ENCODE data around the gene MILR1. TPM values are rescaled to one million over a fixed set of nuclear protein-coding genes. Genes with fewer than 3 reads are reported as not detected.

MILR1 gene, protein sequence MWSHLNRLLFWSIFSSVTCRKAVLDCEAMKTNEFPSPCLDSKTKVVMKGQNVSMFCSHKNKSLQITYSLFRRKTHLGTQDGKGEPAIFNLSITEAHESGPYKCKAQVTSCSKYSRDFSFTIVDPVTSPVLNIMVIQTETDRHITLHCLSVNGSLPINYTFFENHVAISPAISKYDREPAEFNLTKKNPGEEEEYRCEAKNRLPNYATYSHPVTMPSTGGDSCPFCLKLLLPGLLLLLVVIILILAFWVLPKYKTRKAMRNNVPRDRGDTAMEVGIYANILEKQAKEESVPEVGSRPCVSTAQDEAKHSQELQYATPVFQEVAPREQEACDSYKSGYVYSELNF
- total RNA-seq (2014; rRNA removed; shearing (Covaris generic)) (not detected in 2 replicates), polyA plus RNA-seq (2016; fragmentation: Nextera tagmentation; extraction: Ambion mirVana) (0.39 TPM in 1 of 2 replicates, not detected in the other)
- long read RNA-seq: 0 reads

DNA sequence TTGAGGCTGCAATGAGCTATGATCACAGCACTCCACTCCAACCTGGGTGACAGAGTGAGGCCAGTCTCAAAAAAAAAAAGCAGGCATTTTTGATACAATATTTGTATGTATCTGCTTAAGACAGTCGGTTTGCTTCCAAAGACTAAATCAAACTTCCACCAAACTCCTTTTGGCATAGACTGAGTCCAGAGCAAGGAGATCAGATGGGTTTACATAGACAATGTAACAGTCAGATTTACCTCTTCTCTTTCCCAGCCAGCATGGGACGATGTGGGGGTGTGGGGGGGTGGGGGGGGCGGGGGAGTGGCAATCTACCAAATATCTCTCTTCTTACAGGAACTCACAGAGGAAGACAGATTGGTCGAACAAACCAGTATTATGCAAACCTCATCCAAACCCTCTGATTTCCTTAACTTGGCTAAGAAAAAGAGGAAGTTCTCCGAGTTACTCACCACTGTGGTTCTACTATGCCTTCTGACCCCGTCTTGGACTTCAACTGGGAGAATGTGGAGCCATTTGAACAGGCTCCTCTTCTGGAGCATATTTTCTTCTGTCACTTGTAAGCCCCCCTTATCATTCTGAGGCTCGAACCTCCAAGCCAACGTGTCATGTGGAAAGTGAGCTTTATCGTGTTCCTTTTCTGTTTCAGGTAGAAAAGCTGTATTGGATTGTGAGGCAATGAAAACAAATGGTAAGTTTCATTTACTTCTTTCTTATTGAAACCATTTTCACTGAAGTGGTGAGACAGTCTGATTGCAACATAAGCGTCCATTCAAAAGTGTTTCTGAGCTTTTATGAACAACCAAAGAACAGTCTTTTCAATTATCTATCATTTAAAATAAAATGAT is at the start of gene MILR1:
Gene MILR1, plus strand, starts transcription at position 451 of the 848 bp plus-strand sequence. Its CDS starts 54 bp downstream, at position 505.
- no peaks in the 10 kb centered on the region for H3K27me3 ChIP-seq (ENCODE audit: insufficient read depth)
- H3K9me2 ChIP-seq (ENCODE audit: insufficient read depth): no peaks in the 10 kb centered on the region
- no peaks in the 10 kb centered on the region for H3K9me3 Mint-ChIP-seq
- H3K27me3 Mint-ChIP-seq (ENCODE audit: insufficient read depth, low read depth, poor library complexity): peaks cover 2% of the 10 kb centered on the region
- H4K20me1 ChIP-seq (replicated peaks; ENCODE audit: insufficient read depth): no peaks in the 10 kb centered on the region
- peak within 1 kb of the TSS; percentile 19; the same call in 1 of the 2 replicates for H2AFZ ChIP-seq
- H3K36me3 Mint-ChIP-seq (ENCODE audit: low read depth): no peaks in the 10 kb centered on the region
- H3K4me2 ChIP-seq: no peak within 1 kb of the TSS
- DNase-seq (ENCODE audit: low spot score) (no peak), ATAC-seq (no peak)
- H3K27ac ChIP-seq (ENCODE audit: low read depth): no peak within 1 kb of the TSS
- H3K4me1 Mint-ChIP-seq: peaks cover 2% of the 10 kb centered on the region; the same call in 1 of the 3 replicates
- no peaks in the 10 kb centered on the region for H3F3A ChIP-seq (replicated peaks; ENCODE audit: low read depth)
- no peak within 1 kb of the TSS for H3K4me3 ChIP-seq
- no peaks in the 10 kb centered on the region for H3K79me2 ChIP-seq (replicated peaks; ENCODE audit: insufficient read depth)
- H3K4me3 Mint-ChIP-seq: no peak within 1 kb of the TSS
- H3K27ac Mint-ChIP-seq: no peak within 1 kb of the TSS
- no peaks in the 10 kb centered on the region for H3K4me1 ChIP-seq (ENCODE audit: insufficient read depth)
- H3K36me3 ChIP-seq (ENCODE audit: insufficient read depth): no peaks in the 10 kb centered on the region
- TF ChIP-seq, protein P1, sequence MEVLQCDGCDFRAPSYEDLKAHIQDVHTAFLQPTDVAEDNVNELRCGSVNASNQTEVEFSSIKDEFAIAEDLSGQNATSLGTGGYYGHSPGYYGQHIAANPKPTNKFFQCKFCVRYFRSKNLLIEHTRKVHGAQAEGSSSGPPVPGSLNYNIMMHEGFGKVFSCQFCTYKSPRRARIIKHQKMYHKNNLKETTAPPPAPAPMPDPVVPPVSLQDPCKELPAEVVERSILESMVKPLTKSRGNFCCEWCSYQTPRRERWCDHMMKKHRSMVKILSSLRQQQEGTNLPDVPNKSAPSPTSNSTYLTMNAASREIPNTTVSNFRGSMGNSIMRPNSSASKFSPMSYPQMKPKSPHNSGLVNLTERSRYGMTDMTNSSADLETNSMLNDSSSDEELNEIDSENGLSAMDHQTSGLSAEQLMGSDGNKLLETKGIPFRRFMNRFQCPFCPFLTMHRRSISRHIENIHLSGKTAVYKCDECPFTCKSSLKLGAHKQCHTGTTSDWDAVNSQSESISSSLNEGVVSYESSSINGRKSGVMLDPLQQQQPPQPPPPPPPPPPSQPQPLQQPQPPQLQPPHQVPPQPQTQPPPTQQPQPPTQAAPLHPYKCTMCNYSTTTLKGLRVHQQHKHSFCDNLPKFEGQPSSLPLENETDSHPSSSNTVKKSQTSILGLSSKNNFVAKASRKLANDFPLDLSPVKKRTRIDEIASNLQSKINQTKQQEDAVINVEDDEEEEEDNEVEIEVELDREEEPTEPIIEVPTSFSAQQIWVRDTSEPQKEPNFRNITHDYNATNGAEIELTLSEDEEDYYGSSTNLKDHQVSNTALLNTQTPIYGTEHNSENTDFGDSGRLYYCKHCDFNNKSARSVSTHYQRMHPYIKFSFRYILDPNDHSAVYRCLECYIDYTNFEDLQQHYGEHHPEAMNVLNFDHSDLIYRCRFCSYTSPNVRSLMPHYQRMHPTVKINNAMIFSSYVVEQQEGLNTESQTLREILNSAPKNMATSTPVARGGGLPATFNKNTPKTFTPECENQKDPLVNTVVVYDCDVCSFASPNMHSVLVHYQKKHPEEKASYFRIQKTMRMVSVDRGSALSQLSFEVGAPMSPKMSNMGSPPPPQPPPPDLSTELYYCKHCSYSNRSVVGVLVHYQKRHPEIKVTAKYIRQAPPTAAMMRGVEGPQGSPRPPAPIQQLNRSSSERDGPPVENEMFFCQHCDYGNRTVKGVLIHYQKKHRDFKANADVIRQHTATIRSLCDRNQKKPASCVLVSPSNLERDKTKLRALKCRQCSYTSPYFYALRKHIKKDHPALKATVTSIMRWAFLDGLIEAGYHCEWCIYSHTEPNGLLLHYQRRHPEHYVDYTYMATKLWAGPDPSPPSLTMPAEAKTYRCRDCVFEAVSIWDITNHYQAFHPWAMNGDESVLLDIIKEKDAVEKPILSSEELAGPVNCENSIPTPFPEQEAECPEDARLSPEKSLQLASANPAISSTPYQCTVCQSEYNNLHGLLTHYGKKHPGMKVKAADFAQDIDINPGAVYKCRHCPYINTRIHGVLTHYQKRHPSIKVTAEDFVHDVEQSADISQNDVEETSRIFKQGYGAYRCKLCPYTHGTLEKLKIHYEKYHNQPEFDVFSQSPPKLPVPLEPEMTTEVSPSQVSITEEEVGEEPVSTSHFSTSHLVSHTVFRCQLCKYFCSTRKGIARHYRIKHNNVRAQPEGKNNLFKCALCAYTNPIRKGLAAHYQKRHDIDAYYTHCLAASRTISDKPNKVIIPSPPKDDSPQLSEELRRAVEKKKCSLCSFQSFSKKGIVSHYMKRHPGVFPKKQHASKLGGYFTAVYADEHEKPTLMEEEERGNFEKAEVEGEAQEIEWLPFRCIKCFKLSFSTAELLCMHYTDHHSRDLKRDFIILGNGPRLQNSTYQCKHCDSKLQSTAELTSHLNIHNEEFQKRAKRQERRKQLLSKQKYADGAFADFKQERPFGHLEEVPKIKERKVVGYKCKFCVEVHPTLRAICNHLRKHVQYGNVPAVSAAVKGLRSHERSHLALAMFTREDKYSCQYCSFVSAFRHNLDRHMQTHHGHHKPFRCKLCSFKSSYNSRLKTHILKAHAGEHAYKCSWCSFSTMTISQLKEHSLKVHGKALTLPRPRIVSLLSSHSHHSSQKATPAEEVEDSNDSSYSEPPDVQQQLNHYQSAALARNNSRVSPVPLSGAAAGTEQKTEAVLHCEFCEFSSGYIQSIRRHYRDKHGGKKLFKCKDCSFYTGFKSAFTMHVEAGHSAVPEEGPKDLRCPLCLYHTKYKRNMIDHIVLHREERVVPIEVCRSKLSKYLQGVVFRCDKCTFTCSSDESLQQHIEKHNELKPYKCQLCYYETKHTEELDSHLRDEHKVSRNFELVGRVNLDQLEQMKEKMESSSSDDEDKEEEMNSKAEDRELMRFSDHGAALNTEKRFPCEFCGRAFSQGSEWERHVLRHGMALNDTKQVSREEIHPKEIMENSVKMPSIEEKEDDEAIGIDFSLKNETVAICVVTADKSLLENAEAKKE (CRISPR knock-in tag; IDR thresholded peaks at IDR 0.05): no peak
- TF ChIP-seq, protein P2, sequence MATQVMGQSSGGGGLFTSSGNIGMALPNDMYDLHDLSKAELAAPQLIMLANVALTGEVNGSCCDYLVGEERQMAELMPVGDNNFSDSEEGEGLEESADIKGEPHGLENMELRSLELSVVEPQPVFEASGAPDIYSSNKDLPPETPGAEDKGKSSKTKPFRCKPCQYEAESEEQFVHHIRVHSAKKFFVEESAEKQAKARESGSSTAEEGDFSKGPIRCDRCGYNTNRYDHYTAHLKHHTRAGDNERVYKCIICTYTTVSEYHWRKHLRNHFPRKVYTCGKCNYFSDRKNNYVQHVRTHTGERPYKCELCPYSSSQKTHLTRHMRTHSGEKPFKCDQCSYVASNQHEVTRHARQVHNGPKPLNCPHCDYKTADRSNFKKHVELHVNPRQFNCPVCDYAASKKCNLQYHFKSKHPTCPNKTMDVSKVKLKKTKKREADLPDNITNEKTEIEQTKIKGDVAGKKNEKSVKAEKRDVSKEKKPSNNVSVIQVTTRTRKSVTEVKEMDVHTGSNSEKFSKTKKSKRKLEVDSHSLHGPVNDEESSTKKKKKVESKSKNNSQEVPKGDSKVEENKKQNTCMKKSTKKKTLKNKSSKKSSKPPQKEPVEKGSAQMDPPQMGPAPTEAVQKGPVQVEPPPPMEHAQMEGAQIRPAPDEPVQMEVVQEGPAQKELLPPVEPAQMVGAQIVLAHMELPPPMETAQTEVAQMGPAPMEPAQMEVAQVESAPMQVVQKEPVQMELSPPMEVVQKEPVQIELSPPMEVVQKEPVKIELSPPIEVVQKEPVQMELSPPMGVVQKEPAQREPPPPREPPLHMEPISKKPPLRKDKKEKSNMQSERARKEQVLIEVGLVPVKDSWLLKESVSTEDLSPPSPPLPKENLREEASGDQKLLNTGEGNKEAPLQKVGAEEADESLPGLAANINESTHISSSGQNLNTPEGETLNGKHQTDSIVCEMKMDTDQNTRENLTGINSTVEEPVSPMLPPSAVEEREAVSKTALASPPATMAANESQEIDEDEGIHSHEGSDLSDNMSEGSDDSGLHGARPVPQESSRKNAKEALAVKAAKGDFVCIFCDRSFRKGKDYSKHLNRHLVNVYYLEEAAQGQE (IDR thresholded peaks at IDR 0.05; ENCODE audit: unreplicated experiment): no peak
- TF ChIP-seq POLR2AphosphoS5 (IDR thresholded peaks at IDR 0.05; ENCODE audit: low read depth): no peak
- TF ChIP-seq ZNF114 (CRISPR knock-in tag; IDR thresholded peaks at IDR 0.05): no peak
- no peak for TF ChIP-seq ZNF331 (CRISPR knock-in tag; IDR thresholded peaks at IDR 0.05; ENCODE audit: low read depth)
- TF ChIP-seq CREB1 (CRISPR knock-in tag; IDR thresholded peaks at IDR 0.05; ENCODE audit: low read depth): no peak
- TF ChIP-seq, protein P3, sequence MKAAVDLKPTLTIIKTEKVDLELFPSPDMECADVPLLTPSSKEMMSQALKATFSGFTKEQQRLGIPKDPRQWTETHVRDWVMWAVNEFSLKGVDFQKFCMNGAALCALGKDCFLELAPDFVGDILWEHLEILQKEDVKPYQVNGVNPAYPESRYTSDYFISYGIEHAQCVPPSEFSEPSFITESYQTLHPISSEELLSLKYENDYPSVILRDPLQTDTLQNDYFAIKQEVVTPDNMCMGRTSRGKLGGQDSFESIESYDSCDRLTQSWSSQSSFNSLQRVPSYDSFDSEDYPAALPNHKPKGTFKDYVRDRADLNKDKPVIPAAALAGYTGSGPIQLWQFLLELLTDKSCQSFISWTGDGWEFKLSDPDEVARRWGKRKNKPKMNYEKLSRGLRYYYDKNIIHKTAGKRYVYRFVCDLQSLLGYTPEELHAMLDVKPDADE (IDR thresholded peaks at IDR 0.05): no peak
- no peak for TF ChIP-seq EZH2phosphoT487 (IDR thresholded peaks at IDR 0.05; ENCODE audit: unreplicated experiment)
- no peak for TF ChIP-seq EZH2 (IDR thresholded peaks at IDR 0.05; ENCODE audit: low read depth, unreplicated experiment)
- no peak for TF ChIP-seq NANOG (IDR thresholded peaks at IDR 0.05; ENCODE audit: borderline replicate concordance)
- TF ChIP-seq JUNB (IDR thresholded peaks at IDR 0.05; ENCODE audit: unreplicated experiment): no peak
- TF ChIP-seq, protein P4, sequence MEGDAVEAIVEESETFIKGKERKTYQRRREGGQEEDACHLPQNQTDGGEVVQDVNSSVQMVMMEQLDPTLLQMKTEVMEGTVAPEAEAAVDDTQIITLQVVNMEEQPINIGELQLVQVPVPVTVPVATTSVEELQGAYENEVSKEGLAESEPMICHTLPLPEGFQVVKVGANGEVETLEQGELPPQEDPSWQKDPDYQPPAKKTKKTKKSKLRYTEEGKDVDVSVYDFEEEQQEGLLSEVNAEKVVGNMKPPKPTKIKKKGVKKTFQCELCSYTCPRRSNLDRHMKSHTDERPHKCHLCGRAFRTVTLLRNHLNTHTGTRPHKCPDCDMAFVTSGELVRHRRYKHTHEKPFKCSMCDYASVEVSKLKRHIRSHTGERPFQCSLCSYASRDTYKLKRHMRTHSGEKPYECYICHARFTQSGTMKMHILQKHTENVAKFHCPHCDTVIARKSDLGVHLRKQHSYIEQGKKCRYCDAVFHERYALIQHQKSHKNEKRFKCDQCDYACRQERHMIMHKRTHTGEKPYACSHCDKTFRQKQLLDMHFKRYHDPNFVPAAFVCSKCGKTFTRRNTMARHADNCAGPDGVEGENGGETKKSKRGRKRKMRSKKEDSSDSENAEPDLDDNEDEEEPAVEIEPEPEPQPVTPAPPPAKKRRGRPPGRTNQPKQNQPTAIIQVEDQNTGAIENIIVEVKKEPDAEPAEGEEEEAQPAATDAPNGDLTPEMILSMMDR (conservative IDR thresholded peaks at IDR 0.05; ENCODE audit: low read depth in 2 of 2): no peak
